ENCODE results near the gene AK5.

AK5 gene

GRCh38 chr1:77433934-77434333, 152.1 kb downstream of the AK5 start:
- no peak for DNase-seq (ENCODE audit: low spot score)
- FAIRE-seq, result no peak

DNA sequence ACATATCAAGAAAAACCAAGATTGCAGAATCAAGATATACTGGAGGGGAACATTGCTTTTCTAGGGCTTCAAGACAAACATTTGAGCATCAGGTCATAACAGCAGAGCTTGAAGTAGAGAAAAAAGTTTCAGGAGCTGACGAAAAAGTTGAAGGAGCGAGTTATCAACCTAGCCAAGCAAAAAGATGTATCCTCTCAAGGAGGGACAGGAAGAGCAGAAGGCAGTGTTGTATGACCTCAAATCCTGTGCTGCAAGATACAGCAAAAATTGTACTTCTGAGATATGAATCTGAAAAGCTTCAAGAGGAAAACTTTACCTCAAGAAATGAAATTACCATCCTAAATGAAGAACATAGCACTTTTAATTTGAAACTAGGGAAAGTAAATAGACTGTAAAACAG, 153.1 kb downstream of the AK5 start:
- DNase-seq (ENCODE audit: low spot score) (no peak), FAIRE-seq (no peak)

DNA sequence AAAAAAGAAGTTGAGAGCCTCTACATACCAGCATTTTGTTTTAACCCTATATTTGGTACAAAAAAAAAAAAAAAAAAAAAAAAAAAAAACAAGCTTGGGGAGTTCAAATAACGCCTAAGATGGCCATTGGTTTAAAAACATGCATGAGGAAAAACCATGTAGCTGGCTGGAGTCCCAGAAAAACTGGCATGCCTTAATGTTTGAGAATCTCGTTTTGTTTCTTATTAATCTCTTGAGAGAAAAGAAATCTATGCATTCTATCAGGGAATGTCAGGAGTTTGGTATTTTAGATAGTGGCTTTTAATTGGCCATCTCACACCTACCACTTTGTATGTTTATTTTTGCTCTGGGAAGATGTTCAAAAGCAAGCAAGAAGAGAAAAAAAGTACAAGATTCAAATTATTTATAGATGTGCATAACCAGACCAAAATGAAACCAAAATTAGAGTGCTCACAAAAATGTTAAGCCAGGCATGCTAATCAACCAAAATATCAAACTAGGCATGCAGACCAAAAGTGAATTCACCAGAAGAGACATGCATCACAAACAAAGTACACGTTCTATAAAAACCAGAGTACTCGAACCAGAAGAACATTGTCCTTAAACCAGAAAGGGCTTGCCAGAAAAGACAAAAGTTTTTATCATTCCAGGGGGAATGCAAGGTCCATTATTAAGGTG, 156.6 kb downstream of the AK5 start:
- no peak for FAIRE-seq

DNA sequence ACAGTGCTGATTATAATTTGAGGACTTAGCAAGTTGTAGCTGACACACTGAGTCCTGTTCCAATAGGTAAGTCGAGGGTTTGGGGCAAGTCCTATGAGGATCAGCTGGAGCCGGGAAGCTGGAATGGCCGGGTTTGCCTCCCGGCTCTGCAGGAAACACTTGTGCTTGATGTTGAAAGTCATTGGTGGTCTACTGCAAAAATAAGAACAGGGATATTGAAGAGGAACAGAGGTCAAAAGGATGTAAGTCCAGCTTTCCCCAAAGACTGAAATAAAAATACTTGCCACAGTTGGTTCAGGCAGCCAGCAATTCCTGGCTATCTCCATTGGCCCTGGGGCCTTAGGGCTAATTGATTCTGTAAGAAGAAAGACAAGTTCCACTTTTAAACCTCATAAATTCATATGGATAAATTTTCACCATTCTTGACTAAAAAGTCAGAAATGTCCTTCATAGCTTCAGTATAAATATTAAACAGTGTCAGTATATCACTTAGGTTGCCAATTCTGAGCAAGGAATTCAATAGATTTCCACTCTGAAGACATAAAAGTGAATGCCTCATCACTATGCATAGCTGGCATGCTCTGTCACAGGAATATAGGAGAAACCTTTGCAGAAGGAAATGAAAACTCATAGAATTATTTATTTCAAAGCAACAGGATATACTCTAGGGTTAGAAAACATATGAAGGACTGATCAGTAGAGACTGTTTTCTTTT, 165.2 kb downstream of the AK5 start:
- FAIRE-seq, result no peak
- no peak for DNase-seq (ENCODE audit: low spot score)

More for the DNA sequence above, 156.6 kb downstream of the AK5 start:
- no peak for DNase-seq (ENCODE audit: low spot score)

DNA sequence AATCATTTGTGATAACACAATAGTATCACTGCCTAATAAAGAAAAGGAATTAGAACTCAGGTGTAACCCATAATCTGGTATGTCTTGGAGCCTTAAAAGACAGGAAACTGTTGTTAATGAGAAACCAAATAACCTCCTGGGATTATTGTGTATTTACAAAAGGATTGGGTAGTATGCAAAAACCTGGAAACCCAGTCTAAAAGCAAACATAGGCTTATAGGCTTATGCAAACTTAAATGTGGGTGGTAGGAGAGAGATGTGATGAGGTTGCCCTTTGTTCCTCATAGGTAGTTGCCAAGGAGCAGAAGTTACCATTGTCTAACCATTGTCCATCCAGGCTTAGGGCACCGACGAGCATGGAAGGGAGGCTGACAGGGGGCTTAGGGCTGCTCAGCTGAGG, 165.8 kb downstream of the AK5 start:
- DNase-seq (ENCODE audit: low spot score) (no peak), FAIRE-seq (no peak)

- FAIRE-seq, result no peak
These were observed 178.1 kb downstream of the AK5 start for GRCh38 chr1:77459881-77460280.

DNA sequence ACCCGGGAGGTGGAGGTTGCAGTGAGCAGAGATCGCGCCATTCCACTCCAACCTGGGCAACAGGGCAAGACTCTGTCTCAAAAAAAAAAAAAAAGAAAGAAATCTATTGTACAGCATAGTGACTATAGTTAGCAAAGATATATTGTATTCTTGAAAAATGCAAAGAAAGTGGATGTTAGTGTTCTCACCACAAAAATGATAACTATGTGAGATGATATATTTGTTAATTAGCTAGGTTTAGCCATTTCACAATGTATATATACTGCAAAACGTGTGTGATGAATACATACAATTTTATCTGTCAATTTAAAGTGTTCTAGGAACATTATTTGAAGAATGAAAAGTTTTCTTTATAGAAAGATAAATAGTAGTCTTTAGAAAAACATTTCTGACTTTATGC, 179.9 kb downstream of the AK5 start:
- no peak for FAIRE-seq
- no peak for DNase-seq (ENCODE audit: low spot score)

More at GRCh38 chr1:77459881-77460280, 178.1 kb downstream of the AK5 start:
- DNase-seq (ENCODE audit: low spot score), result no peak

DNA sequence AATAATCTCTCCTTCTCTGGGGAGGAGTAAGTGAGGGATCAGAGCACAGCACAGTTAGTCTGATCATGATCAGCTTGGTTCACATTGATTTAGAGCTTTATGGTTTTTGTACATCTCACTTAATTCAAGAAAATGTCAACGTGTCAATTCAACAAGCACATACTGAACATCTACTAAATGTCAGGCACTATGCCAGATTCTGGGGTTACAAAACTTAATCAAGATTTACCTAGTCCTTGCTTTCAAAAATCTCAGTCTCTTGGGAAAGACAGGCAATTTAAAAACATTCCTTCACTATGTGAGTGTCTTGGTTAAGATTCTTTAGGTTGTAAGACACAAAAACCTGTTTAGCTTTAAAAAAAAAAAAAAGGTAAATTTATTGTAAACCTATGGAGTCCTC, 181.4 kb downstream of the AK5 start:
- no peak for FAIRE-seq
- no peak for DNase-seq (ENCODE audit: low spot score)

DNA sequence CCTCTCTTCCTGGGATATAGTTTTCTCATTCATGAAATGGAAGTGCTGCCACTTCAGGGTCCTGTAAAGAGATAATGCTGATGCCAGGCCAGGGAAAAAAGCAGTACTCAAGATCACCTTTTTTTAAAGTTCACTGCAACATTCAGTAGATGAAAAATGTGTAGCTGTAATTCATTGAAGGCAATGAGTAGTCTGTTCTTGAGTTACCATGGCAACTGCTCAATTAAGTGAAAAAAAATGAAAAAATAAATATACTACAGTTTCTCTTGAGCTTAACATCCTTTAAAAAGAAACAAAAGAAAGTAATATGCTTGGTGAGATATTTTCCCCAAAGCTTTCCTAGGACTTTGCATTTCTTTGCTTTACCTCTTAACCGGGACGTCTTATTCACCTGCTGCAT, 183.3 kb downstream of the AK5 start:
- no peak for DNase-seq (ENCODE audit: low spot score)
- FAIRE-seq, result no peak

- FAIRE-seq (no peak), DNase-seq (ENCODE audit: low spot score) (no peak)
These were observed 184.1 kb downstream of the AK5 start for GRCh38 chr1:77465922-77466321.

- no peak for FAIRE-seq
These were observed 185.3 kb downstream of the AK5 start for GRCh38 chr1:77467021-77467595.

DNA sequence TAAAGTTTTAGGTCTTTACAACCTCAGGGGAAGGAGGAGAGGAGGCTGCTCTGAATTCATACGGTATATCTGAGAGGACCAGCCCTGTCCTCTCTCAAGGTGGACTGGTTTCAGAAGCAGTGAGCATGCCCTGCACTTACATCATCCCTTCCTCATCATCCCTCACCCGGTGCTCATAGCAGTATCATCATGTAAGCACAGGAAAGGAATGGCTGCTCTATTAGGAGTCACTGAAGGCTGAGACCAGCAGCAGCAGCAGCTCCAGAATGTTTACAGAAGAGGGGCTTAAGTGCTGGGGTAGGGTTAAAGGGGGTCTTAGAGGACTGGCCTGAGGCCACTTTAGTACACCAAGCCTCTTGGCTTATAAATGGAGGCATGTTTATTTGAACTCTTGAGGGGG, 185.9 kb downstream of the AK5 start:
- DNase-seq (ENCODE audit: low spot score), result no peak
- no peak for FAIRE-seq

More at GRCh38 chr1:77467021-77467595, 185.3 kb downstream of the AK5 start:
- DNase-seq (ENCODE audit: low spot score), result no peak

DNA sequence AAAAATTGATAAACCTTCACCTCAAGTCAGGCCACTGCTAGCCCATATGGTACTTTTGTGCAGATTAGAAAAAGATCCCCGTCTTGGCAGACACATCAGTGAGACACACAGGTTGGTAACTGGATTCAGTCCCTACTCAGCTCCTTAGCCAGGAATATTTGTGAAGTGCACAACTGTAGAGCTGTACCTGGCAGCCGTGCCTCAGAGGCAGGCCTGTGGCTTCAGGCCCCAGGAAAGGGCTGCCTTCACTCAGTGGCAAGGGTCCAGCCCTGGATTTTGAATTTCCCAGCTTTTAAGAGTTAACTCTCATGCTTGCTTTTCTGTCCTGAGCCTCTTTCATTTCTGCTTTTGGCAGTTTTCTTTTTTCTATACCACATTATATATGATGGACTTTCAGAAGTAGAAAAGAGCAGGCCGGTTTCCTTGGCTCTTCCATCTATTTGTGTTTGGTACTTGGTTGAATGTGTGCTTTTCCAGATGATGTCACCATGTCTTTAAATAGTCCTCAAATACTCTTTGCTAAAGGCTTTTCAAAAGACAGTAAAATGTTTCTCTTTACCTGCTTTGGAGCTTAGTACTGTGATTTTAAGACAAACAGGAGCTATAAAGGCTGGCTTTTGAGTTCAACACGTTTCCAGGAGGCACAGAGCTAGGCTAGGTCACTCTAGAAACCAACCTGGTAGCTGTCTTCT, 186.6 kb downstream of the AK5 start:
- FAIRE-seq (no peak), DNase-seq (ENCODE audit: low spot score) (no peak)

DNA sequence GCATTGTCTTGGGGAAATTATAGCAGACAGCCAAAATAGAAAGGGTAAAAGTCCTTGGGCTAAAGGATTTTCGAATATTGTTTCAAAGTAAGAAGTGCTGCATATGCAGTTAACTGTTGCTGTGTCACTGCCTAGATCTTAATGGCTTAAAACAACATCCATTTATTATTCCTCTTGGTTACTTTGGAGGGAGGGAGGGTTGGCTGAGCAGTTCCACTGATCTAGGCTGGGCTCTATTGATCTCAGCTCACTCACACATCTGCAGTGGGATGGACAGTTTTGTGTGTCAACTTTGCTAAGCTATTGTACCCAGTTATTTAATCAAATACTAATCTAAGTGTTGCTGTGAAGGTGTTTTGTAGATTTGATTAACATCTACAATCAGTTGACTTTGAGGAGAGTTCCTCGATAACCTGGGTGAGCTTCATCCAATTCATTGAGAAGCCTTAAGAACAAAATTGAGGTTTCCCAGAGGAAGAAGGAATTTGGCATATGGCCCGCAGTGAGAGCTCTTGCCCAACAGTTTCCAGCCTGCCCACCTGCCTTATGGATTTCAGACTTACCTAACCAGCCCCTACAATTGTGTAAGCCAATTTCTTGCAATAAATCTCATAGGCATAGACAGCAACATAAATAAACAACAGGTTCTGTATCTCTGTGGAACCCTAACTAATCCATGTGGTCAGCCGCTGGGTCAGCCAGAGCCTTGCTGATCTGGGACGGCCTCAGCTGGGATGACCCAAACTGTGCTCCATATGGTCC, 187.3 kb downstream of the AK5 start:
- FAIRE-seq (no peak), DNase-seq (ENCODE audit: low spot score) (no peak)

DNA sequence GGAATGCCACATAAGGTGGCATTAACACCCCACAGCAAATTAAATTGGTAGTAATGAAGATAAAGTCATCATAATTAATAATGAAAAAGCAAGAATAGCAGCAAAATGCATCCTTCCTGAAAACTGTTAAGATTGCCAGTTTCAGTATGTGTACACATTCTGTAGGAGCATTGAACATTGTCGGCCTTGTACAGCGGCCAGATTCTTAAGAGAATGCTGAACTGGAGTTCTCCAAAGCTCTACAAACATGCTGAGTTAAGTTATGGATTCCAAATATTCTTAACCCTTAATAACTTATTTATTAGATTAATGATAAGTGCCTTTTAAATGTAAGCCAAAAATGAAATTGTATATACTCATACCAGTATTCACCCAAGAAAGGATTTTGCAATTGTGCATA, 189.9 kb downstream of the AK5 start:
- FAIRE-seq (no peak), DNase-seq (ENCODE audit: low spot score) (no peak)

DNA sequence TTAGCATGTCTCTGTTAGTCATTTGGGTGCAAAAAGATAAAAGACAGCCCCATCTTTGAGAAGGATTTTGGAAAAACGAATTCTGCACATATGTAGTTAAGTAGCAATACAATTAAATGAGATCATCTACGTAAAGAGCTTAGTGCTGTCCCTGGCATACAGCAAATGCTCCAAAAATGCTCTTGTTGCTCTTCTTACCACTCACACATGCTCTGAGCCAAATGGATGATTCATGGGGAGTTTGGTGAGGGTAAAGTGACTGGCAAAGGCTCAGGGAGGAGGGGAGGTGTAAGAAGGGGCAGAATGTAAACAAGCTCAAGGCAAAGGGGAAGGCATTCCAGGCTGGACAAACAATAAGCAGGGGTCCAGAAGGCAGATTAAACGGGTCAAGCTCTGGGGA, 191.9 kb downstream of the AK5 start:
- FAIRE-seq, result no peak
- DNase-seq (ENCODE audit: low spot score), result peak; percentile 65

DNA sequence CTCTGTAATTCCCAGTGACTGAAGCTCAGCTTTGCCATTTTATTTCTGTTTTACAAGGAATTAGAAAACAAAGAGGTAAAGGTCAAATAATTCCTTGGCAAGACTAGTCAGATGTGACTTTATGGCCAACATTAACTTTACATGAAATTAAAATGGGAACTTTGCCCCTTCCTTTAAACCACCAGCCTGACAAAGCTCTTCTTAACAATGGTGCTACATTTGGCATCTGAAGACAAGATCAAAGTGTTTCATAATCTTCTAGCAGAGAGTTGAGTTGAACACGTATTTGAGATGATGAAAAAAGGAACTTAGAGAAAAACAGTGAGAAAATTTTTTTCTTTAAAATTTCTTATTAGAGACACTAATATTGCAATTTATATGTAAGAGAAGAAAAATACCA, 193.8 kb downstream of the AK5 start:
- FAIRE-seq, result no peak
- DNase-seq (ENCODE audit: low spot score), result no peak

GRCh38 chr1:77476475-77476874, 194.7 kb downstream of the AK5 start:
- DNase-seq (ENCODE audit: low spot score) (no peak), FAIRE-seq (no peak)

DNA sequence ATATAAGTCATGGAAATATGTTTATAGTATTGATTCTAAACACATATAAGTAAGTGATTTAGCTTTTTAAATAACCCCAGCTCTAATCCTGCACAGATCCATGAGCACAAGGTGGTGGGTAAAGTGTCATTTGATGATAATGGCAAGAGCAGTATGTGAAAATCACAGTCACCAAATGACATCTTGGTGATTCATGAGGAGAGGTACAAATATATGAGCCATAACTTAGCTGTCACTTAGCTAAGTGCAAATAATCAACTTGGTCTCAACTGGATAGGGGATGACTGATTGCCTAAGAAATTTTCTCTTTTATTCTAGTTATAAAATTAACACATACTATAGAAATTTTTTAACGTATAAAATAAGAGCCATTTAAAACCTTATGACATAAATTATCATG, 202.5 kb downstream of the AK5 start:
- FAIRE-seq, result no peak
- DNase-seq (ENCODE audit: low spot score), result no peak

DNA sequence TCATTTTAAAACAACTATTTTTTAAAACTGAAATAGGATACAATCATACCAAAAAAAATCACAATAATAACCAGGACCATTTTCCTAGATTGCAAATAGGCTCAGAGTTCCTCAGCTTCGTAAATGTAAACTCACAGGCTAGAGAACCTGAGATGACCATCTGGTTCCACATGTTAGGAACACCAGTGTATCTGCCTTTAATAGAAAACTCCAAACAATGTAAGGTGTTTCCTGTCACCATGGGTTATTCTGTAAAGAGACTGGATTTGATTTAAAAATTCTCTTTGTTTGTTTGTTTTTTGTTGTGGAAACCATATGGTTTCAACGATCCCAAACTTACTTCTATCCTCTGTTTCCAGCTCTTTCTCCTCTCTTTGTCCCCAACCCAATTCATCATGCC, 203.1 kb downstream of the AK5 start:
- DNase-seq (ENCODE audit: low spot score) (no peak), FAIRE-seq (no peak)

- FAIRE-seq (no peak), DNase-seq (ENCODE audit: low spot score) (no peak)
These were observed 205.8 kb downstream of the AK5 start for GRCh38 chr1:77487631-77488030.

GRCh38 chr1:77489910-77490309, 208.1 kb downstream of the AK5 start:
- no peak for FAIRE-seq

More at GRCh38 chr1:77489910-77490309, 208.1 kb downstream of the AK5 start:
- DNase-seq (ENCODE audit: low spot score), result no peak

All from urothelium cell line (cell line).